ENCODE results near the gene SPATA13. TPM values are rescaled to one million over a fixed set of nuclear protein-coding genes. Genes with fewer than 3 reads are reported as not detected.
"Not testable (repeated sequence)": the region's sequence is repeated elsewhere in the genome, so short reads cannot be mapped to it uniquely, and the experiment has no call there.

The SPATA13 gene
- total and polyA plus RNA-seq, 2 donors (not counting 1 experiment from before 2014, with no cell fraction given), result 11.6 to 24.6 TPM

DNA sequence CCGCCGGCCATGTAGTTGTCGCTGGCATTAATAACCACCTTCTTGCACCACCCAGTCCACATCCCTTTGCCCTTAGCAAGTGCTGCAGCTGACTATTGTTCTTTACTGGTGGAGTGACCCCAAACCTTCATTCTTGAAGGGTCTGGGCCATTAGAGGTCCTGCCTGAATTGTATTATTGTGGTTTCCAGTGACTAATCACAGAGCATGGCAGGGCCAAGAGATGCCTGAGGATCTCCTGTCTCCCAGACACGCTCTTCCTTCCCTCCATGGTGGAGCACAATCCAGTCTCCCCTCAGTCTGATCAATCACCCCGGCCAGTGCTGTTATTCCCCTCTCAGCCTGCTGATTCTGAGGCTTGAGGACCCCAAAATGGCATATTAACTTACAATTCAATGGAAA is 187.9 kb downstream of the SPATA13 start:
- no peaks in the 10 kb centered on the region for H3K79me2 ChIP-seq (ENCODE audit: control insufficient read depth, insufficient read depth, low read length)
- TF ChIP-seq CTCF (conservative IDR thresholded peaks at IDR 0.05 in 1 of 2, IDR thresholded peaks at IDR 0.05 in 1 of 2; ENCODE audit: low read depth in 1 of 2, low read length in 2 of 2), result no peak
- no peak for TF ChIP-seq EZH2 (IDR thresholded peaks at IDR 0.05; ENCODE audit: low read length, missing control alignments)
- no peak overlapping the region for H3K27ac ChIP-seq (ENCODE audit: insufficient read depth, low read length)
- H3K27me3 ChIP-seq (ENCODE audit: control insufficient read depth, insufficient read depth, low read length), result no peaks in the 10 kb centered on the region
- H3K9me3 ChIP-seq (ENCODE audit: control insufficient read depth, insufficient read depth, low read depth, low read length), result no peaks in the 10 kb centered on the region
- H2AFZ ChIP-seq (ENCODE audit: low read length), result no peak overlapping the region
- H3K4me1 ChIP-seq (ENCODE audit: control insufficient read depth, extremely low read depth, insufficient read depth, low read length), result no peaks in the 10 kb centered on the region
- no peak overlapping the region for H3K9ac ChIP-seq (ENCODE audit: insufficient read depth, low read length)
- no peak overlapping the region for H3K4me2 ChIP-seq (ENCODE audit: extremely low read depth, insufficient read depth, low read length)
- H3K36me3 ChIP-seq (ENCODE audit: control insufficient read depth, insufficient read depth, low read length), result no peaks in the 10 kb centered on the region
- H4K20me1 ChIP-seq (ENCODE audit: control insufficient read depth, extremely low read depth, insufficient read depth, low read length), result no peaks in the 10 kb centered on the region
- no peak for DNase-seq (ENCODE audit: low read depth in 2 of 2)
- H3K4me3 ChIP-seq (replicated peaks in 1 of 4; ENCODE audit: control extremely low read depth in 1 of 4, insufficient read depth in 1 of 4, low read depth in 3 of 4, low read length in 4 of 4), result no peak overlapping the region

GRCh38 chr13:24348797-24349515 is 188.4 kb downstream of the SPATA13 start:
- H3K4me2 ChIP-seq (ENCODE audit: extremely low read depth, insufficient read depth, low read length), result no peak overlapping the region
- no peak overlapping the region for H3K27ac ChIP-seq (ENCODE audit: insufficient read depth, low read length)
- H3K4me3 ChIP-seq (replicated peaks in 1 of 4; ENCODE audit: control extremely low read depth in 1 of 4, insufficient read depth in 1 of 4, low read depth in 3 of 4, low read length in 4 of 4), result no peak overlapping the region
- no peaks in the 10 kb centered on the region for H3K79me2 ChIP-seq (ENCODE audit: control insufficient read depth, insufficient read depth, low read length)
- H3K27me3 ChIP-seq (ENCODE audit: control insufficient read depth, insufficient read depth, low read length), result no peaks in the 10 kb centered on the region
- no peaks in the 10 kb centered on the region for H4K20me1 ChIP-seq (ENCODE audit: control insufficient read depth, extremely low read depth, insufficient read depth, low read length)
- no peak for TF ChIP-seq EZH2 (IDR thresholded peaks at IDR 0.05; ENCODE audit: low read length, missing control alignments)
- TF ChIP-seq CTCF (conservative IDR thresholded peaks at IDR 0.05 in 1 of 2, IDR thresholded peaks at IDR 0.05 in 1 of 2; ENCODE audit: low read depth in 1 of 2, low read length in 2 of 2), result no peak
- H3K9ac ChIP-seq (ENCODE audit: insufficient read depth, low read length), result no peak overlapping the region
- no peaks in the 10 kb centered on the region for H3K36me3 ChIP-seq (ENCODE audit: control insufficient read depth, insufficient read depth, low read length)
- no peak overlapping the region for H2AFZ ChIP-seq (ENCODE audit: low read length)
- DNase-seq (ENCODE audit: low read depth in 2 of 2), result no peak
- no peaks in the 10 kb centered on the region for H3K9me3 ChIP-seq (ENCODE audit: control insufficient read depth, insufficient read depth, low read depth, low read length)
- H3K4me1 ChIP-seq (ENCODE audit: control insufficient read depth, extremely low read depth, insufficient read depth, low read length), result no peaks in the 10 kb centered on the region

GRCh38 chr13:24349778-24350664 is 189.5 kb downstream of the SPATA13 start:
- H3K9me3 ChIP-seq (ENCODE audit: control insufficient read depth, insufficient read depth, low read depth, low read length); H3K4me1 ChIP-seq (ENCODE audit: control insufficient read depth, extremely low read depth, insufficient read depth, low read length); H4K20me1 ChIP-seq (ENCODE audit: control insufficient read depth, extremely low read depth, insufficient read depth, low read length); H3K27ac ChIP-seq (ENCODE audit: insufficient read depth, low read length); H3K27me3 ChIP-seq (ENCODE audit: control insufficient read depth, insufficient read depth, low read length); H2AFZ ChIP-seq (ENCODE audit: low read length); H3K79me2 ChIP-seq (ENCODE audit: control insufficient read depth, insufficient read depth, low read length); H3K4me3 ChIP-seq (replicated peaks in 1 of 4; ENCODE audit: control extremely low read depth in 1 of 4, insufficient read depth in 1 of 4, low read depth in 3 of 4, low read length in 4 of 4); H3K9ac ChIP-seq (ENCODE audit: insufficient read depth, low read length); H3K4me2 ChIP-seq (ENCODE audit: extremely low read depth, insufficient read depth, low read length); DNase-seq (ENCODE audit: low read depth in 2 of 2); H3K36me3 ChIP-seq (ENCODE audit: control insufficient read depth, insufficient read depth, low read length): not testable (repeated sequence)

Measured in fibroblast of lung (primary cell).